Measurements from ENCODE around the gene RASGRP2.
A peak's percentile ranks its signal among the peaks of the same experiment; 100 is the strongest.

The RASGRP2 gene

GRCh38 chr11:64770120-64770519 lies 26.2 kb upstream of the RASGRP2 start:
- no peak for DNase-seq

- DNase-seq = no peak
Measured at GRCh38 chr11:64769283-64769682, 25.3 kb upstream of the RASGRP2 start.

- DNase-seq = no peak
Measured at GRCh38 chr11:64768300-64768694, 24.4 kb upstream of the RASGRP2 start.

GRCh38 chr11:64767344-64768299 lies 23.7 kb upstream of the RASGRP2 start:
- DNase-seq = peak; percentile 33

GRCh38 chr11:64766881-64767280 lies 22.9 kb upstream of the RASGRP2 start:
- DNase-seq = no peak

GRCh38 chr11:64765851-64766665 lies 22.1 kb upstream of the RASGRP2 start:
- DNase-seq = no peak

- no peak for DNase-seq
Measured at GRCh38 chr11:64765291-64765850, 21.4 kb upstream of the RASGRP2 start.

- DNase-seq = no peak
Measured at GRCh38 chr11:64764753-64765152, 20.8 kb upstream of the RASGRP2 start.

GRCh38 chr11:64764040-64764611 lies 20.2 kb upstream of the RASGRP2 start:
- DNase-seq = no peak

- peak; percentile 43 for DNase-seq
Measured at GRCh38 chr11:64763526-64764039, 19.6 kb upstream of the RASGRP2 start.

- peak; percentile 43 for DNase-seq
Measured at GRCh38 chr11:64762674-64763525, 19.0 kb upstream of the RASGRP2 start.

GRCh38 chr11:64762277-64762673 lies 18.3 kb upstream of the RASGRP2 start:
- peak; percentile 23 for DNase-seq

- DNase-seq = no peak
Measured at GRCh38 chr11:64760759-64761420, 16.9 kb upstream of the RASGRP2 start.

GRCh38 chr11:64759722-64760719 lies 16.1 kb upstream of the RASGRP2 start, which contains the start of gene PYGM:
TSS of gene PYGM (minus strand) at chr11:64759974. CDS start at chr11:64759898, 76 bp downstream.
- DNase-seq = peak; percentile 73

- DNase-seq = no peak
Measured at GRCh38 chr11:64759131-64759721, 15.3 kb upstream of the RASGRP2 start.

- no peak for DNase-seq
Measured at GRCh38 chr11:64758330-64759079, 14.6 kb upstream of the RASGRP2 start.

GRCh38 chr11:64757549-64758329 lies 13.8 kb upstream of the RASGRP2 start:
- no peak for DNase-seq
